ENCODE data around the gene TMEM108. TPM values are rescaled to one million over a fixed set of nuclear protein-coding genes. Genes with fewer than 3 reads are reported as not detected.

TMEM108 gene
- total RNA-seq, 1 experiment from 2014 or later = not detected

GRCh38 chr3:133418361-133418760 is 380.2 kb downstream of the TMEM108 start:
- TF ChIP-seq EZH2phosphoT487 (IDR thresholded peaks at IDR 0.05; ENCODE audit: borderline replicate concordance) = no peak
- no peak for TF ChIP-seq YY1 (IDR thresholded peaks at IDR 0.05; ENCODE audit: extremely low read depth, insufficient replicate concordance, low read depth, low read length)
- TF ChIP-seq JUND (IDR thresholded peaks at IDR 0.05) = no peak
- no peak for TF ChIP-seq FOSL1 (IDR thresholded peaks at IDR 0.05; ENCODE audit: low read depth)
- no peak for TF ChIP-seq ZFX (IDR thresholded peaks at IDR 0.05)
- no peak for TF ChIP-seq POLR2AphosphoS5 (IDR thresholded peaks at IDR 0.05; ENCODE audit: low read depth, low read length)
- TF ChIP-seq, protein P1, sequence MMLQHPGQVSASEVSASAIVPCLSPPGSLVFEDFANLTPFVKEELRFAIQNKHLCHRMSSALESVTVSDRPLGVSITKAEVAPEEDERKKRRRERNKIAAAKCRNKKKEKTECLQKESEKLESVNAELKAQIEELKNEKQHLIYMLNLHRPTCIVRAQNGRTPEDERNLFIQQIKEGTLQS (IDR thresholded peaks at IDR 0.05) = no peak
- no peak for TF ChIP-seq TCF7L2 (IDR thresholded peaks at IDR 0.05; ENCODE audit: borderline replicate concordance, extremely low read depth, insufficient read depth, insufficient read length)
- TF ChIP-seq ZBTB33 (IDR thresholded peaks at IDR 0.05; ENCODE audit: extremely low read depth, insufficient replicate concordance, low read length) = no peak
- no peak for TF ChIP-seq SP1 (IDR thresholded peaks at IDR 0.05; ENCODE audit: low read depth)
- TF ChIP-seq SIN3A (IDR thresholded peaks at IDR 0.05; ENCODE audit: low read depth) = no peak
- TF ChIP-seq REST (IDR thresholded peaks at IDR 0.05; ENCODE audit: low read depth) = no peak
- TF ChIP-seq EGR1 (IDR thresholded peaks at IDR 0.05; ENCODE audit: low read depth) = no peak
- no peak for TF ChIP-seq ELF1 (IDR thresholded peaks at IDR 0.05; ENCODE audit: borderline replicate concordance, low read depth)
- no peak for TF ChIP-seq CBX3 (IDR thresholded peaks at IDR 0.05; ENCODE audit: low read depth)
- no peak for TF ChIP-seq RAD21 (IDR thresholded peaks at IDR 0.05; ENCODE audit: low read depth)
- no peak for TF ChIP-seq CEBPB (IDR thresholded peaks at IDR 0.05; ENCODE audit: low read depth)
- no peak for TF ChIP-seq EZH2 (IDR thresholded peaks at IDR 0.05)
- TF ChIP-seq ZNF274 (IDR thresholded peaks at IDR 0.05; ENCODE audit: low read depth, low read length) = no peak
- no peak for TF ChIP-seq MAX (IDR thresholded peaks at IDR 0.05)
- Histone ChIP-seq H3K36me3 (ENCODE audit: control insufficient read depth in 1 of 2, insufficient read depth in 2 of 2, low read length in 2 of 2) (no peaks in the 10 kb centered on the region), H3K27ac (ENCODE audit: low read depth, low read length) (no peak overlapping the region), H3K9me3 (ENCODE audit: control insufficient read depth in 1 of 2, insufficient read depth in 1 of 2, low read depth in 1 of 2, low read length in 2 of 2) (no peaks in the 10 kb centered on the region), H3K9me2 (ENCODE audit: insufficient read depth) (no peaks in the 10 kb centered on the region), H3K79me2 (ENCODE audit: insufficient read depth, low read length) (no peaks in the 10 kb centered on the region), H3K9ac (ENCODE audit: low read length) (no peak overlapping the region), H2AFZ (ENCODE audit: low read depth, low read length, poor library complexity, severe bottlenecking) (no peak overlapping the region), H3K4me2 (ENCODE audit: low read length) (no peak overlapping the region), H4K20me1 (ENCODE audit: insufficient read depth) (no peaks in the 10 kb centered on the region), H3K4me1 (ENCODE audit: control insufficient read depth in 1 of 2, insufficient read depth in 2 of 2, low read length in 2 of 2) (0 out of 4 replicates have a peak, but pooled peaks cover 2 to 3% of the 10 kb centered on the region in 2 experiments), H3K27me3 (ENCODE audit: insufficient read depth, low read length) (peaks cover 14% of the 10 kb centered on the region; the same call in 1 of the 2 replicates), H3K4me3 (replicated peaks in 1 of 2; ENCODE audit: low read depth in 1 of 2, low read length in 2 of 2) (no peak overlapping the region)
- DNase-seq (ENCODE audit: low read depth, low spot score) = no peak
- ChIA-PET POLR2A (no interaction called here), RAD21 (ENCODE audit: low non-redundant PET in 1 of 2, low total read pairs in 2 of 2, uncharacterized antibody in 2 of 2, unreplicated experiment in 2 of 2) (interaction anchor here in 1 of 2 experiments (0.6 kb wide), 1 partner anchor 185 kb away, joined by 6 read pairs; no protein-coding TSS in a partner anchor), CTCF (no interaction called here)
- intact Hi-C loops (cut with micrococcal nuclease) = no loop called here
- BruUV-seq (replicated peaks) = no TSS peak
- no peak for ATAC-seq
